ENCODE measurements around the gene NAXE. TPM values are rescaled to one million over a fixed set of nuclear protein-coding genes. Genes with fewer than 3 reads are reported as not detected.

Gene NAXE
- polyA plus RNA-seq, 1 experiment = 29.9 TPM

DNA sequence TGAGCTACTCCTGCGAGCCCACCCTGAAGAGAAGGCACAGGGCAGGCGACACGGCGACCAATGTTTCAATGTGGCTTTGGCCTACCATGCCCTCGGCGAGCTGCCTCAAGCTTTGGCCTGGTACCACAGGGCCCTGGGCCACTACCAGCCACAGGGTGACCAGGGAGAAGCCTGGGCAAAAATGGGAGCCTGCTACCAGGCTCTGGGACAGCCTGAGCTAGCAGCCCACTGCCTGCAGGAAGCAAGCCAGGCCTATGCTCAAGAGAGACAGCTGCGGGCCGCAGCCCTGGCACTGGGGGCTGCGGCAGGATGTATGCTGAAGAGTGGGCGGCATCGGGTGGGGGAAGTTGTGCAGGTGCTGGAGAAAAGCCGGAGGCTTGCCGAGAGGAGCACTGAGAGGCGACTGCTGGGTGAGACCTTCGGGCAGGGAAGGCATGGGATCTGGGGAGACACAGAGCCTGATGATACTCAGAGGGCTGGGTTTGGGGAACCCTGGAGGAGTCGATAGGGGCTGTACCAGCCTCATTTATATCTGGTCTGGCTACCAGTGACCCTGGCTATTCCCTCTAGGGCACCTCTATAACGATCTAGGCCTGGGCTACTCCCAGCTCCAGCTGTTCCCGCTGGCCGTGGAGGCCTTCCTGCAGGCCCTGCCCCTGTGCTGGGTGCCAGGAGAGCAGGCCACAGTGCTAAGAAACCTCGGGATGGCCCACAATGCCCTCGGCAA, 9.8 kb upstream of the NAXE start:
- Histone ChIP-seq H3K9me3 (ENCODE audit: control insufficient read depth, insufficient read depth, low read length) (no peaks in the 10 kb centered on the region), H3K27ac (ENCODE audit: low read depth, low read length) (no peak overlapping the region), H3K27me3 (ENCODE audit: control insufficient read depth, insufficient read depth, low read length) (peaks cover 23% of the 10 kb centered on the region), H3K4me3 (ENCODE audit: low read depth, low read length) (no peak overlapping the region)
- TF ChIP-seq, protein P1, sequence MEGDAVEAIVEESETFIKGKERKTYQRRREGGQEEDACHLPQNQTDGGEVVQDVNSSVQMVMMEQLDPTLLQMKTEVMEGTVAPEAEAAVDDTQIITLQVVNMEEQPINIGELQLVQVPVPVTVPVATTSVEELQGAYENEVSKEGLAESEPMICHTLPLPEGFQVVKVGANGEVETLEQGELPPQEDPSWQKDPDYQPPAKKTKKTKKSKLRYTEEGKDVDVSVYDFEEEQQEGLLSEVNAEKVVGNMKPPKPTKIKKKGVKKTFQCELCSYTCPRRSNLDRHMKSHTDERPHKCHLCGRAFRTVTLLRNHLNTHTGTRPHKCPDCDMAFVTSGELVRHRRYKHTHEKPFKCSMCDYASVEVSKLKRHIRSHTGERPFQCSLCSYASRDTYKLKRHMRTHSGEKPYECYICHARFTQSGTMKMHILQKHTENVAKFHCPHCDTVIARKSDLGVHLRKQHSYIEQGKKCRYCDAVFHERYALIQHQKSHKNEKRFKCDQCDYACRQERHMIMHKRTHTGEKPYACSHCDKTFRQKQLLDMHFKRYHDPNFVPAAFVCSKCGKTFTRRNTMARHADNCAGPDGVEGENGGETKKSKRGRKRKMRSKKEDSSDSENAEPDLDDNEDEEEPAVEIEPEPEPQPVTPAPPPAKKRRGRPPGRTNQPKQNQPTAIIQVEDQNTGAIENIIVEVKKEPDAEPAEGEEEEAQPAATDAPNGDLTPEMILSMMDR (IDR thresholded peaks at IDR 0.05; ENCODE audit: low read depth, low read length) = no peak
- no peak for DNase-seq (ENCODE audit: low read depth, low spot score)
- ChIA-PET POLR2A (no interaction called here), CTCF (interaction anchor here (0.7 to 2.8 kb wide), 7 partner anchors 10 to 196 kb away, joined by 3 to 8 read pairs (median 3); partner anchors contain the start of gene NAXE)

DNA sequence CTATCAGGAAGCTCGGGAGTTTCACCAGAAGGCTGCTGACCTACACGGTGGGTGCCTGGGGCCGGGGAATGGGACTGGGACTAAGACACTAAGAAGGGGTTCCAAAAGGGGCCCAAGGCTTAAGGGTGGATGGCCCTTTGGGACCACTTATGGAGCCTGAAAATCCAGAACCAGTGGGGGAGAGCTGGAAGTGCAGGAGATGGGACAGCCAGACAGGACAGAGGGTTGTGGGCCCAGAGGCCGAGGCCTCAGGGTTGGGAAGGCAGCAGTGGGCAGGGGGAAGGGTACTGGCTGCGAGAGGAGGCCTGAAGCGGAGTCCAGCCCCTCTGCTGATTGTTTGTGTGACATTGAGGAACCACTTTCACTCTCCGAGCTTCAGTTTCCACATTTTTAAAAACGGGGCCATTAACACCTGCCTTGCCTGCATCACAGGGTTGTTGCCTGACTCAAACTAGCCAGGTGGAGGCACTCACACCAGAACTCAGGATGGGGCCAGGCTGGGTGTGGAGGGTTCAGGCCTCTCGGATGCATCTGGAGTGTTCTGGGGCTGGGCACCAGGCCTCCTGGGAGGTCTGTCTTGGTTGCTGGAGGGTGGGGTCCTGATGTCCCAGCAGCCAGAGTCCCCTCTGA, 9.1 kb upstream of the NAXE start:
- H3K9me3 ChIP-seq (ENCODE audit: control insufficient read depth, insufficient read depth, low read length) = no peaks in the 10 kb centered on the region
- no peak overlapping the region for H3K4me3 ChIP-seq (ENCODE audit: low read depth, low read length)
- peaks cover 23% of the 10 kb centered on the region for H3K27me3 ChIP-seq (ENCODE audit: control insufficient read depth, insufficient read depth, low read length)
- no peak overlapping the region for H3K27ac ChIP-seq (ENCODE audit: low read depth, low read length)
- DNase-seq (ENCODE audit: low read depth, low spot score) = no peak
- TF ChIP-seq, protein P1 (IDR thresholded peaks at IDR 0.05; ENCODE audit: low read depth, low read length) = no peak
- CTCF ChIA-PET = interaction anchor here (0.7 to 2.8 kb wide), 6 partner anchors 9 to 197 kb away, joined by 3 to 8 read pairs (median 4); partner anchors contain the start of gene NAXE
- POLR2A ChIA-PET = interaction anchor here (0.5 kb wide), 1 partner anchor 21 kb away, joined by 4 read pairs; no protein-coding TSS in a partner anchor

DNA sequence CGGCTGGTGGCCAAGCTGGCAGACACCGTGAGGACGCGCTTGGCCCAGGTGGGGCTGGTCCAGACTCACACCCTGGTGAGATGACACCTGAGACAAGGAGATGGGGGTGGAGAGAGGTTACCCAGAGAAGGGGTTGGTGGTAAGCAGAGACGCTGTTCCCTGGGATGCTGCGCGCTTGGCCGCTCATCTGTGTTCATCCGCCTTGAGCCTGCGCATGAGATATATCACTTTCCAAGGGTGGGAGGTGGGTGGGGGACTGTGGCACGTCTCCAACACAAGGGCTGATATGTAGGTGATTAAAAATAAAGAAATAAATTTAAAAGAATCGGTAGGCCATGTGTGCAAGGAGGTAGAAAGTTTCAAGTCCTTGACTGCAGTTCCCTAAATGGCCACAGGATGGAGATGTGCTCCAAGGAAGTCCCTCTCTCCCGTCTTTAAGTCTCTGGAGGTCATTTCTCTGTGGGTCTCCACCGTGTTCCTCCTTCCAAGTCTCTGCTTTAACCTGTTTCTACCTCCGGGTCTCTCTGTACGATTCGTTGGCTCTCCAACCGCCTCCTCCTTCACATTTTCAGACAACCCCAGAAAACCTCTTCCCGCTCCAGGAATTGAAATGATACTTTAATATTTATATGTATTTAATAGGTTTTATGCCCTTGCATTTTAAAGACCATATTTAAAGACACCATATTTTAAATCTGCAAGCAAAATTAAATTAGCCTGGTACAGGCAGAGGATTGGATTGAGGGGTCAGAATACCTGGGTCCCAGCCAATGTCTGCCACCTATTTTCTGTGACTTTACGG, 7.6 kb upstream of the NAXE start:
- peak; percentile 72 for DNase-seq (ENCODE audit: low read depth, low spot score)
- CTCF ChIA-PET = no interaction called here
- H3K27me3 ChIP-seq (ENCODE audit: control insufficient read depth, insufficient read depth, low read length) = peaks cover 19% of the 10 kb centered on the region
- POLR2A ChIA-PET = no interaction called here
- H3K4me3 ChIP-seq (ENCODE audit: low read depth, low read length) = no peak overlapping the region
- TF ChIP-seq, protein P1 (IDR thresholded peaks at IDR 0.05; ENCODE audit: low read depth, low read length) = peak; percentile 94
- no peaks in the 10 kb centered on the region for H3K9me3 ChIP-seq (ENCODE audit: control insufficient read depth, insufficient read depth, low read length)
- no peak overlapping the region for H3K27ac ChIP-seq (ENCODE audit: low read depth, low read length)

DNA sequence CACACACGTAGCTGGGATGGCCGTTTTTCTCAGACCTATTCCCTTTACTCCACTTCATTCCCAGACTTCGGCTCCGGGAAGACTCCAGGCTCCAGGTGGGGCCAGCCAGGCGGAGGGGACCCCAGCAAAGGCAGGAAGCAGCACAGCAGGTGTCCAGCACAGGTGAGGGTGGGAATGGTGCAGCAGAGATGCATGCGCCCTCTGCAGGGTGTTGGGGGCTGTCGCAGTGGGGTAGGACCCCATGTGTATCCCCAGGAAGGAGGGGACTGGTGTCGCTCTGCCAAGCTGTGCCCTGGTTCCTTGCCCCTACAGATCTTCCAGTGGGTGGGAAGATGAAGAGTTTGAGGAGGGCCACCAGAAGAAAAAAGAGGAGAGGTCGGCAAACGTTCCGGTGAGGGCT, 6.8 kb upstream of the NAXE start:
- Histone ChIP-seq H3K9me3 (ENCODE audit: control insufficient read depth, insufficient read depth, low read length) (no peaks in the 10 kb centered on the region), H3K27ac (ENCODE audit: low read depth, low read length) (no peak overlapping the region), H3K4me3 (ENCODE audit: low read depth, low read length) (no peak overlapping the region), H3K27me3 (ENCODE audit: control insufficient read depth, insufficient read depth, low read length) (peaks cover 15% of the 10 kb centered on the region)
- ChIA-PET POLR2A (no interaction called here), CTCF (interaction anchor here (0.7 to 2.3 kb wide), 6 partner anchors 13 to 133 kb away, joined by 3 to 8 read pairs (median 3); no protein-coding TSS in a partner anchor)
- no peak for DNase-seq (ENCODE audit: low read depth, low spot score)
- TF ChIP-seq, protein P1 (IDR thresholded peaks at IDR 0.05; ENCODE audit: low read depth, low read length) = peak; percentile 27; the same call in 1 of the 2 replicates
